SK-N-SH treated with all-trans-retinoic acid at 6 μM for 48 hours (cell line): ENCODE data around the gene SNTA1.
"Not testable (repeated sequence)": the region's sequence is repeated elsewhere in the genome, so short reads cannot be mapped to it uniquely, and the experiment has no call there.

ENCODE experiments used
- ATAC-seq: fragments of 200-7000 bp; cut with Tn5 transposase; 3 replicates; pipeline ENCODE4 v1.9.1; 2020; ENCODE audit warnings: mild to moderate bottlenecking, moderate library complexity
- ARNTL ChIP-seq: fragments of 450-650 bp; formaldehyde crosslinking; IDR thresholded peaks from 2 replicates; pipeline ENCODE4 v1.5.0; 2020; ENCODE audit warnings: low read depth, mild to moderate bottlenecking, moderate library complexity, borderline replicate concordance
- BACH2 ChIP-seq: fragments of 250-450 bp; sonication (Bioruptor Pico); IDR thresholded peaks from 2 replicates; pipeline ENCODE4 v1.9.0; 2021; ENCODE audit warnings: mild to moderate bottlenecking, borderline replicate concordance
- ESRRG ChIP-seq: fragments of 250-450 bp; sonication (Bioruptor Pico); IDR thresholded peaks from 2 replicates; pipeline ENCODE4 v1.6.1; 2021; ENCODE audit warnings: mild to moderate bottlenecking
- GLIS3 ChIP-seq: fragments of 250-450 bp; sonication (Bioruptor Pico); IDR thresholded peaks from 2 replicates; pipeline ENCODE4 v1.5.0; 2020; ENCODE audit warnings: mild to moderate bottlenecking, moderate library complexity
- ISL1 ChIP-seq: fragments of 250-450 bp; sonication (Bioruptor Pico); IDR thresholded peaks from 2 replicates; pipeline ENCODE4 v2.1.2; 2022; ENCODE audit warnings: mild to moderate bottlenecking, moderate library complexity
- OSR1 ChIP-seq: fragments of 250-450 bp; sonication (Bioruptor Pico); IDR thresholded peaks from 2 replicates; pipeline ENCODE4 v1.8.0; 2022; ENCODE audit warnings: moderate library complexity, mild to moderate bottlenecking, inconsistent platforms
- PPARA ChIP-seq: fragments of 250-450 bp; sonication (Bioruptor Pico); IDR thresholded peaks from 2 replicates; pipeline ENCODE4 v1.5.0; 2020; ENCODE audit warnings: mild to moderate bottlenecking, borderline replicate concordance
- RARB ChIP-seq: fragments of 250-450 bp; sonication (Bioruptor Pico); IDR thresholded peaks from 2 replicates; pipeline ENCODE4 v1.8.0; 2021; ENCODE audit warnings: mild to moderate bottlenecking, moderate library complexity
- SNAI2 ChIP-seq: fragments of 250-450 bp; sonication (Bioruptor Pico); IDR thresholded peaks from 2 replicates; pipeline ENCODE4 v1.5.0; 2020; ENCODE audit warnings: mild to moderate bottlenecking, moderate library complexity
- TCF4 ChIP-seq: fragments of 250-450 bp; sonication (Bioruptor Pico); IDR thresholded peaks from 2 replicates; pipeline ENCODE4 v1.8.0; 2021; ENCODE audit warnings: mild to moderate bottlenecking, moderate library complexity, borderline replicate concordance
- TOX ChIP-seq: fragments of 250-450 bp; sonication (Bioruptor Pico); IDR thresholded peaks from 2 replicates; pipeline ENCODE4 v1.8.0; 2021; ENCODE audit warnings: mild to moderate bottlenecking, moderate library complexity, borderline replicate concordance
- ZC3H10 ChIP-seq: fragments of 250-450 bp; sonication (Bioruptor Pico); IDR thresholded peaks from 2 replicates; pipeline ENCODE4 v1.5.1; 2021; ENCODE audit warnings: mild to moderate bottlenecking, moderate library complexity
- ZFP3 ChIP-seq: fragments of 250-450 bp; sonication (Bioruptor Pico); IDR thresholded peaks from 2 replicates; pipeline ENCODE4 v1.5.0; 2020; ENCODE audit warnings: mild to moderate bottlenecking, moderate library complexity
- ZNF565 ChIP-seq: fragments of 450-650 bp; formaldehyde crosslinking; conservative IDR thresholded peaks from 2 replicates; pipeline ENCODE4 v1.5.0; 2020; ENCODE audit warnings: low read depth, mild to moderate bottlenecking, moderate library complexity
- ZNF70 ChIP-seq: fragments of 450-650 bp; formaldehyde crosslinking; IDR thresholded peaks from 2 replicates; pipeline ENCODE4 v1.5.0; 2020; ENCODE audit warnings: mild to moderate bottlenecking, moderate library complexity
- ZNF8 ChIP-seq: fragments of 450-650 bp; formaldehyde crosslinking; IDR thresholded peaks from 2 replicates; pipeline ENCODE4 v1.5.0; 2020; ENCODE audit warnings: mild to moderate bottlenecking, moderate library complexity
- TF ChIP-seq, protein P1 (sequence below): fragments of 250-450 bp; sonication (Bioruptor Pico); IDR thresholded peaks from 2 replicates; pipeline ENCODE4 v1.8.0; 2021; ENCODE audit warnings: low read depth, mild to moderate bottlenecking, moderate library complexity, borderline replicate concordance
- TF ChIP-seq, protein P2 (sequence below): fragments of 250-450 bp; sonication (Bioruptor Pico); IDR thresholded peaks from 2 replicates; pipeline ENCODE4 v1.5.1; 2021; ENCODE audit warnings: mild to moderate bottlenecking, moderate library complexity
- TF ChIP-seq, protein P3 (sequence below): fragments of 250-450 bp; sonication (Bioruptor Pico); IDR thresholded peaks from 2 replicates; pipeline ENCODE4 v1.5.1; 2020; ENCODE audit warnings: low read depth, mild to moderate bottlenecking, moderate library complexity
- TF ChIP-seq, protein P4 (sequence below): fragments of 250-450 bp; sonication (Bioruptor Pico); IDR thresholded peaks from 2 replicates; pipeline ENCODE4 v1.8.0; 2020; ENCODE audit warnings: mild to moderate bottlenecking, moderate library complexity, borderline replicate concordance

SNTA1 gene

DNA sequence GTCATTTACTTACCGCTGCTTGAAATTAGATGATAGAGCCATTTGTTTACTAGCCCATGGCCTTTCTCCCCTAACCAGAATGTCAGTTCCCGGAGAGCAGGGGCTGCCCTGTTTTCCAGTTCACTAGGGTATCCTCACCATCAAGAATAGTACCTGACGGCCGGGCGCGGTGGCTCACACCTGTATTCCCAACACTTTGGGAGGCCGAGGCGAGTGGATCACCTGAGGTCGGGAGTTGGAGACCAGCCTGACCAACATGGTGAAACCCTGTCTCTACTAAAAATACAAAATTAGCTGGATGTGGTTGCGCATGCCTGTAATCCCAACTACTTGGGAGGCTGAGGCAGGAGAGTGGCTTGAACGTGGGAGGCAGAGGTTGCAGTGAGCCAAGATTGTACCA lies 19.7 kb downstream of the SNTA1 start:
- not testable (repeated sequence) for ATAC-seq

DNA sequence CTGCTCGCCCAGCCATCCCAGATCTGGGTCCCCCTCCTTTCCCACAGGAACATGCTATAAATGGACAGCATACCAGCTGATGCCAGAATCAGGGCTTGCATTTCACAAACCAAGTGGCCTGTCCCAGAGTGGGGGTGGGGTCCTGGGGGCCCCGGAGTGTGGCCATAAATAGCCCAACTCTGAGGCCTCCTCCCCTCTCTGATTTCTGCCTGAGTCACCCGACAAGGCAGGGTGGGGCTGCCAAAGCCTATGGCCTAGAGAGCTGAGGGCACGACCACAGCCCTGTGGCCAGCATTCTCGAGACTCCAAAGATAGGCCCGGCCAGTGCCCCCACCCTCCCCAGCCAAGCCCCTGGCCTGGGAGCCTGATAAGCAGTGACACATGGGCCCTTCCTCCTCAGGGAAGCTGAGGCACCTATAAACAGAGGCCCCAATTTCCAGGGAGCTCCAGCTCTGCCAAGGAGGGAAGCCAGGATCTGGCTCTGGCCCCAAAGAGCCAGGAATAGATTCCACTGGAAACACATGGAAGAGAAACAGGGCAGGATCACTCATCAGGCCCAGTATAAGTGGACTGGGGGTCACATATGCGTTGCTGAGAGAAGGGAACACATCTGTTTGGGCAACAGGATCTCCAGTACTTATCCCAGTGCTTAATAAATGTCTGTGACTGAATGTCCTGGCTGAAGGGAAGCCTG lies 20.3 kb downstream of the SNTA1 start:
- ATAC-seq, result peak; percentile 76
- TF ChIP-seq ZNF70 (CRISPR knock-in tag), result no peak
- TF ChIP-seq ESRRG (CRISPR knock-in tag), result no peak
- TF ChIP-seq ISL1, result no peak
- TF ChIP-seq, protein P1, sequence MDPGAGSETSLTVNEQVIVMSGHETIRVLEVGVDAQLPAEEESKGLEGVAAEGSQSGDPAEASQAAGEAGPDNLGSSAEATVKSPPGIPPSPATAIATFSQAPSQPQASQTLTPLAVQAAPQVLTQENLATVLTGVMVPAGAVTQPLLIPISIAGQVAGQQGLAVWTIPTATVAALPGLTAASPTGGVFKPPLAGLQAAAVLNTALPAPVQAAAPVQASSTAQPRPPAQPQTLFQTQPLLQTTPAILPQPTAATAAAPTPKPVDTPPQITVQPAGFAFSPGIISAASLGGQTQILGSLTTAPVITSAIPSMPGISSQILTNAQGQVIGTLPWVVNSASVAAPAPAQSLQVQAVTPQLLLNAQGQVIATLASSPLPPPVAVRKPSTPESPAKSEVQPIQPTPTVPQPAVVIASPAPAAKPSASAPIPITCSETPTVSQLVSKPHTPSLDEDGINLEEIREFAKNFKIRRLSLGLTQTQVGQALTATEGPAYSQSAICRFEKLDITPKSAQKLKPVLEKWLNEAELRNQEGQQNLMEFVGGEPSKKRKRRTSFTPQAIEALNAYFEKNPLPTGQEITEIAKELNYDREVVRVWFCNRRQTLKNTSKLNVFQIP (CRISPR knock-in tag), result no peak
- TF ChIP-seq RARB, result no peak
- TF ChIP-seq TCF4 (CRISPR knock-in tag), result no peak
- TF ChIP-seq, protein P2, sequence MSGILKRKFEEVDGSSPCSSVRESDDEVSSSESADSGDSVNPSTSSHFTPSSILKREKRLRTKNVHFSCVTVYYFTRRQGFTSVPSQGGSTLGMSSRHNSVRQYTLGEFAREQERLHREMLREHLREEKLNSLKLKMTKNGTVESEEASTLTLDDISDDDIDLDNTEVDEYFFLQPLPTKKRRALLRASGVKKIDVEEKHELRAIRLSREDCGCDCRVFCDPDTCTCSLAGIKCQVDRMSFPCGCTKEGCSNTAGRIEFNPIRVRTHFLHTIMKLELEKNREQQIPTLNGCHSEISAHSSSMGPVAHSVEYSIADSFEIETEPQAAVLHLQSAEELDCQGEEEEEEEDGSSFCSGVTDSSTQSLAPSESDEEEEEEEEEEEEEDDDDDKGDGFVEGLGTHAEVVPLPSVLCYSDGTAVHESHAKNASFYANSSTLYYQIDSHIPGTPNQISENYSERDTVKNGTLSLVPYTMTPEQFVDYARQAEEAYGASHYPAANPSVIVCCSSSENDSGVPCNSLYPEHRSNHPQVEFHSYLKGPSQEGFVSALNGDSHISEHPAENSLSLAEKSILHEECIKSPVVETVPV (CRISPR knock-in tag), result no peak
- TF ChIP-seq ZNF565 (CRISPR knock-in tag), result no peak
- no peak for TF ChIP-seq GLIS3 (CRISPR knock-in tag)
- no peak for TF ChIP-seq ZFP3 (CRISPR knock-in tag)
- no peak for TF ChIP-seq ZNF8 (CRISPR knock-in tag)
- TF ChIP-seq, protein P3, sequence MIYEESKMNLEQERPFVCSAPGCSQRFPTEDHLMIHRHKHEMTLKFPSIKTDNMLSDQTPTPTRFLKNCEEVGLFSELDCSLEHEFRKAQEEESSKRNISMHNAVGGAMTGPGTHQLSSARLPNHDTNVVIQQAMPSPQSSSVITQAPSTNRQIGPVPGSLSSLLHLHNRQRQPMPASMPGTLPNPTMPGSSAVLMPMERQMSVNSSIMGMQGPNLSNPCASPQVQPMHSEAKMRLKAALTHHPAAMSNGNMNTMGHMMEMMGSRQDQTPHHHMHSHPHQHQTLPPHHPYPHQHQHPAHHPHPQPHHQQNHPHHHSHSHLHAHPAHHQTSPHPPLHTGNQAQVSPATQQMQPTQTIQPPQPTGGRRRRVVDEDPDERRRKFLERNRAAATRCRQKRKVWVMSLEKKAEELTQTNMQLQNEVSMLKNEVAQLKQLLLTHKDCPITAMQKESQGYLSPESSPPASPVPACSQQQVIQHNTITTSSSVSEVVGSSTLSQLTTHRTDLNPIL, result no peak
- no peak for TF ChIP-seq TOX
- no peak for TF ChIP-seq ZC3H10 (CRISPR knock-in tag)
- no peak for TF ChIP-seq SNAI2 (CRISPR knock-in tag)
- TF ChIP-seq ARNTL (CRISPR knock-in tag), result no peak

DNA sequence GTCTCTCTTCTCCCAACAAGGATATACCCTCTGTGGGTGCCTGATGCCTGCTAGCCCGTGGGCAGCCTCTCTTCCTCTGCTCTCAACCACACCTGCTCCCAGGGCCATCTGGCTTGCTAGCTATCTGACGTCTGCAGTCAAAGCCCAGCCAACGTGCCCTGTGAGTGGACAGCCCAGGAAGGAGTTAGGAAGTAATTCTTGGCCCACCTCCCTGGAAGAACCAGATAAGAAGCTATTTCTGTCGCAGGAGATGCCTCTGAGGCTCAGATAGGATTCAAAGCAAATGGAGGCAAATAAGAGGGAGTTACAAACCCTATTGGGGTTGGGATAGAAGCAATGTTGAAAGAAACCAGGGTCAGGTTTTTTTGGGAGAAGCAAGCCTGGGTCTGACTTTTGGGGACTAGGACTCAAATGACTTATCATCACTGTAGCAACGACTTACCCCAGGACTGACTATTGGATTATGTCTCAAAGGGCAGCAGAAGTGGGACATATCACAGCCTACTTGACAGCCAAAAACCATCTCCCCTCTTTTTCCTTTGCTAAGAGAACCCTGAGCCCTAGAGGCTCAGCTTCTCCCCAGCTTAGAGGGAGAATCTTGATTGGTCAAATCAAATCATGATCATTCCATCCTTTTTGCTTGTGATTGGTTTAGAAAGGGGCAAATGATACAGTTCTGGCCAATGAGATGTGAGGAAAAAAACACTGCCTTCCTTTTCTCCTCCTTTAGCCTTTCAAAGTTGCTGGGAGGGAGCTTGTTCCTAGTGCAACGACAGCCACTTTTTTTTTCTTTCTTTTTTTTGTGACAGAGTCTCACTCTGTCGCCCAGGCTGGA lies 24.2 kb downstream of the SNTA1 start:
- ATAC-seq, result no peak
- no peak for TF ChIP-seq ARNTL (CRISPR knock-in tag)
- TF ChIP-seq PPARA (CRISPR knock-in tag), result no peak
- no peak for TF ChIP-seq OSR1 (CRISPR knock-in tag)
- no peak for TF ChIP-seq ISL1
- TF ChIP-seq ESRRG (CRISPR knock-in tag), result no peak

DNA sequence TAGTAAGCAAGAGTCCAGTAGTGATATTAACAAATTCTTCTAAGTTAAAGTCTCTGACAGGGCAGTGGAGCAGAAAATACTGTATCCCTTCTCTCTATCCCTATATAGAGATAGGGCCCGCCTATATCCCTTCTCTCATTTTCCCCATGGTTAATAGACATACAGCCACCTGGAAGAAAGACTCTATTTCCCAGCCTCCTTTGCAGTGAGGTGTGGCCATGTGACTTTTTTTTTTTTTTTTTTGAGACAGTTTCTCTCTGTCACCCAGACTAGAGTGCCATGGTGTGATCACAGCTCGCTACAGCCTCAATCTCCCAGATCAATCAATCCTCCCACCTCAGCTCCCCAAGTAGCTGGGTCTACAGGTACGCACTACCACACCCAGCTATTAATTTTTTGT lies 25.5 kb downstream of the SNTA1 start:
- TF ChIP-seq, protein P2 (CRISPR knock-in tag), result no peak
- TF ChIP-seq ZFP3 (CRISPR knock-in tag) (no peak), BACH2 (CRISPR knock-in tag) (no peak), OSR1 (CRISPR knock-in tag) (no peak), SNAI2 (CRISPR knock-in tag) (no peak), ARNTL (CRISPR knock-in tag) (no peak), ZNF8 (CRISPR knock-in tag) (no peak), RARB (no peak), ESRRG (CRISPR knock-in tag) (no peak)
- TF ChIP-seq, protein P4, sequence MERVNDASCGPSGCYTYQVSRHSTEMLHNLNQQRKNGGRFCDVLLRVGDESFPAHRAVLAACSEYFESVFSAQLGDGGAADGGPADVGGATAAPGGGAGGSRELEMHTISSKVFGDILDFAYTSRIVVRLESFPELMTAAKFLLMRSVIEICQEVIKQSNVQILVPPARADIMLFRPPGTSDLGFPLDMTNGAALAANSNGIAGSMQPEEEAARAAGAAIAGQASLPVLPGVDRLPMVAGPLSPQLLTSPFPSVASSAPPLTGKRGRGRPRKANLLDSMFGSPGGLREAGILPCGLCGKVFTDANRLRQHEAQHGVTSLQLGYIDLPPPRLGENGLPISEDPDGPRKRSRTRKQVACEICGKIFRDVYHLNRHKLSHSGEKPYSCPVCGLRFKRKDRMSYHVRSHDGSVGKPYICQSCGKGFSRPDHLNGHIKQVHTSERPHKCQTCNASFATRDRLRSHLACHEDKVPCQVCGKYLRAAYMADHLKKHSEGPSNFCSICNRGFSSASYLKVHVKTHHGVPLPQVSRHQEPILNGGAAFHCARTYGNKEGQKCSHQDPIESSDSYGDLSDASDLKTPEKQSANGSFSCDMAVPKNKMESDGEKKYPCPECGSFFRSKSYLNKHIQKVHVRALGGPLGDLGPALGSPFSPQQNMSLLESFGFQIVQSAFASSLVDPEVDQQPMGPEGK (CRISPR knock-in tag), result no peak
- TF ChIP-seq, all 23 proteins: peak for 0
- ATAC-seq, result no peak
